ACHN (cell line): Measurements from ENCODE around the gene MSRB3.
A peak's percentile ranks its signal among the peaks of the same experiment; 100 is the strongest.
"Not testable (repeated sequence)": the region's sequence is repeated elsewhere in the genome, so short reads cannot be mapped to it uniquely, and the experiment has no call there.

Experiments used
- DNase-seq: peaks from one replicate; pipeline ENCODE4 v3.0.0-alpha.2; 2015
- in situ Hi-C: cut with HindIII; loops from 2 replicates; pipeline ENCODE4 v1.10.0; 2017; ENCODE audit warnings: low sequenced_read_pairs, low pct_ligation_motif_present, low pct_unique_long_range_greater_than_20kb

Gene MSRB3

GRCh38 chr12:65419284-65420072 is 141.0 kb downstream of the MSRB3 start:
- DNase-seq = no peak
- in situ Hi-C loops = no loop called here

DNA sequence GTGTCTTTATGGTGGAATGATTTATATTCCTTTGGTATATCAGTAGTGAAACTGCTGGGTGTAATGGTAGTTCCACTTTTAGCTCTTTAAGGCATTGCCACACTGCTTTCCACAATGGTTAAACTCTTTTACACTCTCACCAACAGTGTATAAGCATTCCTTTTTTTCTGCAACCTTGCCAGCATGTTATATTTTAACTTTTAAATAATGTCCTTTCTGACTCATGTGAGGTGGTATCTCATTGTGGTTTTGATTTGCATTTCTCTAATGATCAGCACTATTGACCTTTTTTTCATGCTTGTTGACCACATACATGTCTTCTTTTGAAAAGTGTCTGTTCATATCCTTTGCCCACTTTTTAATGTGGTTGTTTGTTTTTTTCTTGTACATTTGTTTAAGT is 142.5 kb downstream of the MSRB3 start:
- in situ Hi-C loops = no loop called here
- peak; percentile 46 for DNase-seq

DNA sequence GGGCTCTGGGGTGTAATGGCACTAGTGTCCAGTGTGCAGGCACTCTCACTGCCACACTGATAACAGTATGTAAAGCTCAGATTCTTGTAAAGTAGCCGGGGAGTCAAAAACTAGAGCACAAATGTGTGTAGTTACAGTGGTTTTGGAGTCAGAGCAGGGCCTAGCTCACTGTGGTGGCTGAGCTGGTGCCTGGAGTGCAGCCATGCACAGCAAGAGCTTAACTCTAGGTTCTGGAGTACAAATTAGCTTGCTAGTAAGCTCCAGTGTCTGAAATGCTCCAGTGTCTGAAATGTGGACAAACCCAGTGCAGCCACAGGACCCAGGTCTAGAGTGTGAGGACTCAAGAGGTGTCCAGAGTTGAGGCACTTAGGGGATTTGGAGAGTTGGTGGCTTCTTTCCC is 149.2 kb downstream of the MSRB3 start:
- in situ Hi-C loops = no loop called here
- peak; percentile 39 for DNase-seq

DNA sequence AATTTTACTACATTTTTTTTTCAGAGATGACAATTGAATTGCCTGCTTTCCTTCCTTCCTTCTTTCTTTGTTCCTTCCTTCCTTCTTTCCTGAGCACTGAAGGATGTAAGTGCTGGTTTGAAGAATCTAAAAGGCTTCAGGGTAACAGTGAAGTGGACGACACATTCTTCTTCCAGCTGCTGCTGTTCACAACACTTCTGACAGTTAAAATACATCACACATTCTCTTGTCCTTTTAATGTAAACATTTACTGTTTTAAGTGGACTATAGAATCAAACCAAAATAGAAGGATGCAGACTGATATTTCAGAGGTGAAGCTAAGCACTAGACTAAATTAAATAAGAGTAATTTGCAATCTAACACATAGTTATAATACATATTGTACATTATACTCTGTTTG is 151.5 kb downstream of the MSRB3 start:
- no peak for DNase-seq
- in situ Hi-C loops = no loop called here

GRCh38 chr12:65430571-65431306 is 152.3 kb downstream of the MSRB3 start:
- DNase-seq = peak; percentile 97
- in situ Hi-C loops = no loop called here

- in situ Hi-C loops = no loop called here
- no peak for DNase-seq
Measured at GRCh38 chr12:65432114-65432513, 153.6 kb downstream of the MSRB3 start.

DNA sequence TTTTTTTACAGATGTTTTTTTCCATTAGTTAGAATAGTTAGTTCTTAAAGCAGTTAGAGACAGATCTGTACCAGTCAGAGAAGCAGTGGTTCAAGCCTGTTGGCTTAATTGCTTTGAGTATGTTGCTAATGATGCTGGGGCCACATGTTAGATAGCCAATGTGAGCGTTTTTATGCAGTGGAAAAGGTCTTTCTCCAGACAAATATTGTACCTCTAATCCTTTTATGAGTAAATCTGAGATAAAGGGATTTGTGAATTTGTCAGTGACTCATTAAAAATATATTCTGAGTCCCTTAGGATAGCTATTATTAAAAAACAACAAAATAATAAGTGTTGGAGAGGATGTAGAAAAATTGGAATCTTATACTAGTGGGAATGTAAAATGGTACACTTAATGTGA is 154.2 kb downstream of the MSRB3 start:
- in situ Hi-C loops = no loop called here
- DNase-seq = no peak

GRCh38 chr12:65434737-65435136 is 156.3 kb downstream of the MSRB3 start:
- DNase-seq = no peak
- in situ Hi-C loops = no loop called here

DNA sequence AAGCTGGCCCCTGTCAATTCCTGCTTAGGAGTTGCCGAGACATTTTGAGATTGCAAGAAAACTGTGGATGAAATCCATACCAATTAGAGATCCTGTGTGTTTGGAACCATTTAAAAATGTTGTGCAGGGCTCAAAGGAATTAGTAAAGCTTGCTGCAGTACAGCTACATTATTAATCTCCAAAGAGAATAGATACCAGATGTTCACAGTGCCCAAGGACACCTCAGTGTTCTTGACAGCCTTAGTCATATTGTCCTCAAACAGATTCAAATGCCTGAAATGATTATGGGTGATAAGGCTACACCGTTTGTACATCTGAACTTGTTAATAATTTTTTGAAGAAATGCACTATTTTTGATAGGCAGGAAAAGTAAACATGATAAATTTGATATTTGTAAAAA is 164.6 kb downstream of the MSRB3 start:
- in situ Hi-C loops = no loop called here
- DNase-seq = no peak

- in situ Hi-C loops = no loop called here
- no peak for DNase-seq
Measured at GRCh38 chr12:65444996-65445395, 166.5 kb downstream of the MSRB3 start.

DNA sequence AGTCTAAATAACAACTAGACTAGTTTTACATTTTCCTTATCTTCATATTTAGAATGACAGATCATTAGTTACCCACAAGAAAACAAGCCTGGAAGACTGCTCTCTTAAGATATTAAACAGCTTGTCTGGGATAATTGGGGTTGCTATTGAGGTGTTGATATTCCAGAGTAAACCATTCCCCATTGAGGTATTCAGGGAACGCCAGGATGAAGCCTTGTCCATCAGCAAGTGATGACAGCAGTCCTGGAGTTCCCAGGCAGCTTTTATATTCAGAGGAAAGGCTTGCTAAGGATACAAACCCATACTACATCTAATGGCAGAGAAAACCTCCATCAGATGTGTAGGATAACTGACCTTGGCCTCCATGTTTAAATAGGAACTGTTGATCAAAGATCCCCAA is 168.4 kb downstream of the MSRB3 start:
- in situ Hi-C loops = no loop called here

DNA sequence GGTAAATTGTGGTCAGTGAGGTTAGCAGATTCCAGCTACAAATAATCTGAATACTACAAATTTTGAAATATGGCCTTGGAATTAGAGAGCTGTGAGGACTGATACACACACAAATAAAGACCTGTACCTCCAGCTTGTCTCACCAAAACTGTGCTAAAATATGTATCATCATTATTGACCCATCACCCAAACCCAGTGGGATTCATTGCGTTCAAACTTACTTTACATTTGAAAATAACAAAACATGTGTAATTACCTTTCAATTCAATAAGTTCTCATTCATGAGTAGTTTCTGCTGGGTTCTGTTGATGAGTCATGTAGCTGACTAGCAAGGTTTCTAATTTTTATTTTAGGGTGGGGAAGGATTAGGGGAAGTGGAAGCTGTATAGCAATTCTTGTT is 170.9 kb downstream of the MSRB3 start:
- in situ Hi-C loops = no loop called here
- no peak for DNase-seq

More for the DNA sequence above, 168.4 kb downstream of the MSRB3 start:
- no peak for DNase-seq

- DNase-seq = no peak
- in situ Hi-C loops = no loop called here
Measured at GRCh38 chr12:65450625-65451024, 172.1 kb downstream of the MSRB3 start.

- no peak for DNase-seq
- in situ Hi-C loops = no loop called here
Measured at GRCh38 chr12:65454115-65454787, 175.8 kb downstream of the MSRB3 start.

- DNase-seq, in situ Hi-C loops: not testable (repeated sequence)
Measured at GRCh38 chr12:65457341-65457740, 178.9 kb downstream of the MSRB3 start.

GRCh38 chr12:65458718-65459117 is 180.2 kb downstream of the MSRB3 start:
- no peak for DNase-seq
- in situ Hi-C loops = no loop called here

DNA sequence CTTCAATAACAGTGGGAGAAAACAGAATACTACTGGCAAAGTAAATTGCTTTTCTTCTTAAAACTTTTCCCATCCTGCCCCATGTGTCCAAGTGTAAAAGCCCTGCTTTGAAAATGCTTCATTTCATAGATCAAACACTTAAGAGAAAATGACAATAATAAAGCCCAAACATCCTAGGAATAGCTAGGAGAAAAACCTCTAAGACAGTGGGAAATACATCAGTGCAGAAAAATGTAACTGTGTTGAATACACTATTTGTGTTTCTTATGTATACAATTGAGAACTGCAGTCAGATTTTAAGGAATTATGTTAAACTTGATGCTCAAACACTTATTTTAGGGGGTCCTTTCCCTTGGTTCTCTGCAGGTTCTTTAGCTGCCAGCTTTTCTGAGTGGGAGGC is 181.1 kb downstream of the MSRB3 start:
- DNase-seq = no peak
- in situ Hi-C loops = no loop called here

GRCh38 chr12:65460063-65460462 is 181.6 kb downstream of the MSRB3 start:
- in situ Hi-C loops = no loop called here

DNA sequence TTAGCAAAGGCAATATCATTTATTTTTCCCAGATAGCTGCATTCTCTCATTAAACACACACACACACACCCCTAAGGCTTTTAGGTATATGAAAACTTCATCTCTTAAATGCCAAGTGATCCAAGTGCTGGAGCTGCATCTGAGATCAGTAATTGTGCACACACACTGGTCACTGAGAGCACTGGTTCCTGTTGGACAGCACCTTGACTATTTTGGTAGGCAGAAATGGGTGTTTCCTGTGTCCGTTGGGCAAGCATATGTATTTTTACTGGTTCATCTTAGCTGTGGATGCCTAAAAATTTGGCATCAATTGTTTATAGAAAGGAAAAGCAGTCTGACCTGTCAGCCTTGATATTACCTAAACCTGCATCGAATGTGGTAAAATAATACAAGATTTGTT is 182.5 kb downstream of the MSRB3 start:
- no peak for DNase-seq
- in situ Hi-C loops = no loop called here

More at GRCh38 chr12:65460063-65460462, 181.6 kb downstream of the MSRB3 start:
- no peak for DNase-seq
